Tibial nerve (tissue), 4 donors: ENCODE data around the gene SYT17. TPM values are rescaled to one million over a fixed set of nuclear protein-coding genes. Genes with fewer than 3 reads are reported as not detected.

Experiments
- DNase-seq, 2 donors: peaks; one replicate each; pipeline ENCODE4 v3.0.0-alpha.2; 2019; ENCODE audit warnings: low spot score in 2 of 2
- H3K27ac ChIP-seq, 4 donors: fragments of 200-600 bp; sonication (generic) in 3 of 4; one replicate each; pipeline ENCODE4 v1.5.1; 2017 to 2019; ENCODE audit warnings: mild to moderate bottlenecking in 1 of 4
- H3K27me3 ChIP-seq, 2 donors: fragments of 200-600 bp; sonication (generic) in 1 of 2; one replicate each; pipeline versions ENCODE4 v1.5.1 to v1.6.0; 2017 to 2019
- H3K36me3 ChIP-seq, 3 donors: fragments of 200-600 bp; sonication (generic); one replicate each; pipeline ENCODE4 v1.5.1; 2018 to 2019
- H3K4me1 ChIP-seq, 4 donors: fragments of 200-600 bp; sonication (generic) in 3 of 4; one replicate each; pipeline ENCODE4 v1.5.1; 2017 to 2019
- H3K4me3 ChIP-seq, 4 donors: fragments of 200-600 bp; sonication (generic) in 3 of 4; one replicate each; pipeline ENCODE4 v1.5.1; 2017 to 2019; ENCODE audit warnings: mild to moderate bottlenecking in 1 of 4, moderate library complexity in 1 of 4
- H3K9me3 ChIP-seq, 4 donors: fragments of 200-600 bp; sonication (generic) in 3 of 4; one replicate each; pipeline ENCODE4 v1.5.1; 2017 to 2019
- CTCF ChIP-seq, 5 experiments: fragments of 200-600 bp in 3 of 5; fragments of 450-650 bp in 2 of 5; sonication (generic) in 3 of 5; IDR thresholded peaks; one replicate each; pipeline ENCODE4 v1.5.1; 2016 to 2019; ENCODE audit warnings: antibody characterized with exemption in 5 of 5, mild to moderate bottlenecking in 3 of 5, moderate library complexity in 2 of 5
- EP300 ChIP-seq, 2 donors: sonication (generic); formaldehyde crosslinking; IDR thresholded peaks; one replicate each; pipeline ENCODE4 v1.6.1; 2017; ENCODE audit warnings: antibody characterized with exemption in 2 of 2, mild to moderate bottlenecking in 1 of 2
- POLR2A ChIP-seq, 2 donors: fragments of 450-650 bp; IDR thresholded peaks; one replicate each; pipeline ENCODE4 v1.6.1; 2017; ENCODE audit warnings: antibody characterized with exemption in 2 of 2, mild to moderate bottlenecking in 2 of 2, moderate library complexity in 2 of 2
- WGBS, 2 donors: methylation state at CpG; one replicate each; pipeline ENCODE4 v1.1.5; 2018; 5-methylcytosine and 5-hydroxymethylcytosine counted together
- total RNA-seq, 4 donors: library from RNA; depleted of rRNA; stranded (reverse); fragments of >200 nt; gene quantifications; one replicate each; pipeline ENCODE4 v1.1.0, GENCODE V29; 2016

SYT17 gene
- total RNA-seq, 4 donors from 2014 or later: 8.1 to 33.9 (median 12.7) TPM

- TF ChIP-seq EP300 (IDR thresholded peaks at IDR 0.05) (no peak), POLR2A (IDR thresholded peaks at IDR 0.05) (no peak), CTCF (IDR thresholded peaks at IDR 0.05) (no peak)
- no peak overlapping the region for H3K27ac ChIP-seq
- WGBS, 2 donors: 95 to 97% methylated on average over 2 of the region's 2 CpGs
- no peak for DNase-seq
- H3K4me3 ChIP-seq: no peak overlapping the region
- peaks cover 0 to 6% (median 0%) of the 10 kb centered on the region in 4 donors for H3K9me3 ChIP-seq
- H3K27me3 ChIP-seq: no peaks in the 10 kb centered on the region
- no peaks in the 10 kb centered on the region for H3K36me3 ChIP-seq
- no peaks in the 10 kb centered on the region for H3K4me1 ChIP-seq
Measured at GRCh38 chr16:19278403-19278802, 110.4 kb downstream of the SYT17 start.

DNA sequence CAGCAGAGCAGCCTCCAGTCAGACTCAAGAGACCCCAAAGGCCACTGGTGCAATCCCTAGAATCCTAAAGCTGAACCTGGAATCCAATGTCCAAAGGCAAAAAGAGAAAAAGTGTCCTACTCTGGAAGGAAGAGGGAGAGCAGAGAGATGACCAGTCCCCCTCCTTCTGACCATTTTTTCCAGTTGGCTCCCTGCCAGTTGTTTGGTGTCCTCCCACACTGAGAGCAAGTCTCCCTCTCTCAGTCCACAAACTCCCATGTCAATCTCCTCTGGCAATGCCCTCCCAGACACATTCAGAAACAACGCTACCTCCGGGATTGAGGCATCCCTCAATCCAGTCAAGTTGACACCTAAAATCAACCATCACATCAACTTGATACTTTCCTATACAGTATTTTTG lies 113.2 kb downstream of the SYT17 start:
- 59 to 65% methylated on average over 2 of the region's 2 CpGs for WGBS, 2 donors
- Histone ChIP-seq H3K9me3 (peaks cover 0 to 6% (median 0%) of the 10 kb centered on the region in 4 donors), H3K27me3 (no peaks in the 10 kb centered on the region), H3K36me3 (no peaks in the 10 kb centered on the region), H3K27ac (no peak overlapping the region), H3K4me1 (no peaks in the 10 kb centered on the region), H3K4me3 (no peak overlapping the region)
- TF ChIP-seq CTCF (IDR thresholded peaks at IDR 0.05) (no peak), POLR2A (IDR thresholded peaks at IDR 0.05) (no peak), EP300 (IDR thresholded peaks at IDR 0.05) (no peak)
- DNase-seq: no peak

GRCh38 chr16:19282101-19282500 lies 114.1 kb downstream of the SYT17 start:
- Histone ChIP-seq H3K36me3 (no peaks in the 10 kb centered on the region), H3K4me3 (no peak overlapping the region), H3K27ac (no peak overlapping the region), H3K4me1 (no peaks in the 10 kb centered on the region), H3K27me3 (no peaks in the 10 kb centered on the region), H3K9me3 (peaks cover 0 to 6% (median 0%) of the 10 kb centered on the region in 4 donors)
- 65 to 66% methylated on average over 3 of the region's 3 CpGs for WGBS, 2 donors
- TF ChIP-seq EP300 (IDR thresholded peaks at IDR 0.05) (no peak), POLR2A (IDR thresholded peaks at IDR 0.05) (no peak), CTCF (IDR thresholded peaks at IDR 0.05) (no peak)
- no peak for DNase-seq

DNA sequence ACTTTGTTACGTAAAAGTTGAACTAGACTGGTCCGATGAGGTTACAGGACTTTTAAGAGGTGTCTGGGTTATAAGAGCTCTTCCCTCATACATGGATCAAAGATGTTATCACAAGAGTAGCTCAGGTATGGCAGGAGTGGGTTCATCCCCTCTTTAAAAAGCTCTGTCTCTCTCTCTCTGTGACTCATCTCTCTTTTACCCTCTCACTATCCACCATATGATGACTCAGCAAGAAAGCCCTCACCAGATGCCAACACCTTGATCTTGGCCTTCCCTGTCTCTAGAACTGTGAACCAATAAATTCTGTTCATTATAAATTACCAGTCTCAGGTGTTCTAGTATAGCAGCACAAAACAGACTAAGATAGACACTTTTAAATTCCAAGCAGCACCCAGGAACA lies 115.6 kb downstream of the SYT17 start:
- H3K36me3 ChIP-seq: no peaks in the 10 kb centered on the region
- H3K4me1 ChIP-seq: no peaks in the 10 kb centered on the region
- TF ChIP-seq CTCF (IDR thresholded peaks at IDR 0.05) (no peak), EP300 (IDR thresholded peaks at IDR 0.05) (no peak), POLR2A (IDR thresholded peaks at IDR 0.05) (no peak)
- H3K4me3 ChIP-seq: no peak overlapping the region
- H3K27ac ChIP-seq: no peak overlapping the region
- peaks cover 0 to 1% (median 0%) of the 10 kb centered on the region in 4 donors for H3K9me3 ChIP-seq
- H3K27me3 ChIP-seq: no peaks in the 10 kb centered on the region
- no peak for DNase-seq
- WGBS, 2 donors: 80 to 88% methylated on average over 2 of the region's 2 CpGs

GRCh38 chr16:19284207-19284606 lies 116.2 kb downstream of the SYT17 start:
- DNase-seq: no peak
- no peaks in the 10 kb centered on the region for H3K9me3 ChIP-seq
- H3K36me3 ChIP-seq: no peaks in the 10 kb centered on the region
- H3K27ac ChIP-seq: no peak overlapping the region
- 42 to 50% methylated on average over 1 of the region's 1 CpG for WGBS, 2 donors
- no peak overlapping the region for H3K4me3 ChIP-seq
- H3K4me1 ChIP-seq: no peaks in the 10 kb centered on the region
- TF ChIP-seq CTCF (IDR thresholded peaks at IDR 0.05): no peak
- H3K27me3 ChIP-seq: no peaks in the 10 kb centered on the region
